Superior temporal gyrus (tissue), 1 donor: ENCODE measurements around the gene DKK1.

ENCODE experiments used
- DNase-seq: peaks from one replicate; pipeline ENCODE4 v3.0.0-alpha.2; 2016; ENCODE audit errors: extremely low spot score

Gene DKK1, protein sequence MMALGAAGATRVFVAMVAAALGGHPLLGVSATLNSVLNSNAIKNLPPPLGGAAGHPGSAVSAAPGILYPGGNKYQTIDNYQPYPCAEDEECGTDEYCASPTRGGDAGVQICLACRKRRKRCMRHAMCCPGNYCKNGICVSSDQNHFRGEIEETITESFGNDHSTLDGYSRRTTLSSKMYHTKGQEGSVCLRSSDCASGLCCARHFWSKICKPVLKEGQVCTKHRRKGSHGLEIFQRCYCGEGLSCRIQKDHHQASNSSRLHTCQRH

DNA sequence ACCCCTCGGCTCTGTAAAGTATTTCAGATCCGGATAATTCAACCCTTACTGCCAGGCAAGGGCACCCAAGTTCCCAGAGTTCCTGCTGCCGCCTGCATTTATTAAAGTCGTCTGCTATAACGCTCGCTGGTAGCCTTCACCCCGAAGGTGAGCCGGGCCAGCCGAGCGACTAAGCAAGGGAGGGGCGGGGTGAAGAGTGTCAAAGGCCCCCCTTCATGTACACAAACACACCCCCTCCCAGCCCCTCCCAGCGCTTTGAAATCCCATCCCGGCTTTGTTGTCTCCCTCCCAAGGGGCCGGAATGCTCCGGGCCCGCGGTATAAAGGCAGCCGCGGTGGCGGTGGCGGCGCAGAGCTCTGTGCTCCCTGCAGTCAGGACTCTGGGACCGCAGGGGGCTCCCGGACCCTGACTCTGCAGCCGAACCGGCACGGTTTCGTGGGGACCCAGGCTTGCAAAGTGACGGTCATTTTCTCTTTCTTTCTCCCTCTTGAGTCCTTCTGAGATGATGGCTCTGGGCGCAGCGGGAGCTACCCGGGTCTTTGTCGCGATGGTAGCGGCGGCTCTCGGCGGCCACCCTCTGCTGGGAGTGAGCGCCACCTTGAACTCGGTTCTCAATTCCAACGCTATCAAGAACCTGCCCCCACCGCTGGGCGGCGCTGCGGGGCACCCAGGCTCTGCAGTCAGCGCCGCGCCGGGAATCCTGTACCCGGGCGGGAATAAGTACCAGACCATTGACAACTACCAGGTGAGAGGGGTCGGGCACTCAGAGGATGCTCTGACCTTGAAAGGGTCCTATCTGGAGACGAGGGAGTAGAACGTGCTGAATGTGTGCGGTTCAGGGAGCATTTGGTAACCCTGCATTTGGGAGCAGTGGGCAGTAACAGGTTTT, at the start of gene DKK1:
DKK1 (plus strand) TSS at position 349 of the 889 bp plus-strand sequence; CDS start at position 503, 154 bp downstream.
- peak; percentile 49 for DNase-seq

DNA sequence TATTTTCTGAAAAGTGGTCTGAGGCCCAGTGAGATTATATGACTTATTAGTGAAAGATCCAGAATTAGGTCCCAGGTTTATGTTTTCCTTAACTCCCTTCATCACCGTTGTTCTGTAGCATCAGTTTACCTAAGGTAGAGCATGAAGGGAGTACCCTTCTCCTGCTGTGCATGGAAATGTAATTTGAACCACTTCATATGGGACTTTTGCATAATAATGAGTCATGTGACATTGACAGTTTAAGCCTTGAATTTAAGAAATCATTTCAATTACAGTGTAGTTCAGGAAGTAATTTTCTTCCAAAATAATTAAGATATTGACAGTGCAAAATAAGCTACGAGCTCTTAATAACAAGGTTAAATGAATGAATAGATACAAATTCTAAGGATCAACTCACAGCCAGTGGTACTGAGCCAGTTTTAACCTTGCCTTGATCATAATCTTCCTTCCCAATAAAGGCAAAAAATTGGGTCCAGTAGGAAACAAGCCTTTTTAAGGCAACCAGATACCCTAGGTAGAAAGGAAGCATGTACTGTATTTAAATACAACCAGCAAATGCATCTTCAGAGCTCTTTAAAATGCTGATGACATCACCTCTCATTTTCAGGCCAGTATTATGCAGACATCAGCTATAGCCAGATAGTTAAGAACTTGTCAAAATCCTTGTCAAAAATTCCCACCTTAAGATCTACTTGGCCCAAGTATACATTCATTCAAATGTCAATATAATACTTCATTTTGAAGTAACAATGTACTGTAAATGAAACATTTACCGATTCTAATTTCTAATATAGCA, 48.8 kb upstream of the DKK1 start:
- no peak for DNase-seq

DNA sequence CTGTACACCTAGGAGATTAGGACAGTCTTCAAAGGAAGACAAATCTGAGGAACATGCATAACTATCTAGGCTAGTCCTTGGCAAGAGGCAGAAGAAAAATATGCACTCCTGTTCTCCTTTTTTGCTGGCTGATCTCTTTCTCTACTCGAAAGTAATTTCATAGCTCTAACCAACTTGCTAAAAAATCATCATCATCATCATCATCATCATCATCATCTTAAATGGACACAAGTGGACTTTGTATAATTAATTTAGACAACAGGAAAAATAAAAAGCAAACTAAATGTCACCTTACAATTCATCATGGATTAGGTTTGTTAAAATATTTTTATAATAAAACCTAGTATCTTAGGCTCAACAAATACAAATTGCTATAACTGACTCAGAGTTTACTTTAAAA, 47.2 kb upstream of the DKK1 start:
- DNase-seq: no peak

DNA sequence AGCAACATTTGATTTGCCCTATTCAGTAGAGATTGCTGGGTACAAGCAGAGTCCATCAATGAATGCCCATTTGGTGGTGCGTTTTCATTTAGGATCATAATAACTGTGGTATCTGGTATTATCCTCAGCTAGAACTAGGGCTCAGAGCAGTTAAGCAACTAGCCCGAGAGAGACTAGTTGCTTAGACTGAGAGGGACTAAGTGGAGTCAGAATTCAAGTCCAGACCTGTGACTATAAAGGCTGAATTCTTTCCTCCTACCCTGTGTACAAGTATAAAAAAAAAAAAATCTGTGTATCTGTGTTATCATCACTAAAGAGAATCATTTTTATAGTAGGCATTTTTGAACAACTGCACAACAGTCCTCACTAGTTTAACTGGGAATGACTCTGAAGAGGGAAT, 45.3 kb upstream of the DKK1 start:
- no peak for DNase-seq

DNA sequence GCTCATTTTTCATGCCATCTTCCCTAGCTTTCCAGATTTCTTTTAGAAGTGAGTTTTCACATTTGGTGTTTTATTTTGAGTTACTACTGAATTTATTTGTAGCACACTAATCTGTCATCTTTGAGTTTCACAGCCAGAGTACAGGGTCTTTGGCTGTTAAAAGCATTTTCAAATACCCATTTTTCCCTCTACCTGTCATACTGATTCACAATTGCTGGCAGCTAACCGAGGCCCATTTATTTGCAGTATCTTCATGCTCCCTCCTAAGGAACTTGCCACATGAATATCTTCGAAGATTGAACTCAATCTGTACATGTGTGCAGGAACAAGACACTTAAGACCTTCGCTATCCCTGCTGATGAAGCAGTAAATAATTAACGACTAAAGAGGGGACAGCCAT, 44.8 kb upstream of the DKK1 start:
- no peak for DNase-seq

DNA sequence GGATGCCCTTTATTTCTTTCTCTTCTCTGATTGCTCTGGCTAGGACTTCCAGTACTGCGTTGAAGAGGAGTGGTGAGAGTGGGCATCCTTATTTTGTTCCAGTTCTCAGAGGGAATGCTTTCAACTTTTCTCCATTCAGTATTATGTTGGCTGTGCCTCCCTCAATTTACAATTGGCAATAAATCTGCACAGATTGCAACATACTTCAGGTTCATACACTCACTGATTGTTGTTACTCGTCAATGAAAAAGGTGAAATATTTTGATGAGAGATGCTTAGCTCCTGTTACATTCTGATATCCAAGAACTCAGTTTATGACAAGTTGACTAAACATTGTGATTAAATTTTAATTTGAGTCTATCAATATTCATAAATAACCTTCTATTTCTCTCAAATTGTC, 37.9 kb upstream of the DKK1 start:
- DNase-seq: no peak

DNA sequence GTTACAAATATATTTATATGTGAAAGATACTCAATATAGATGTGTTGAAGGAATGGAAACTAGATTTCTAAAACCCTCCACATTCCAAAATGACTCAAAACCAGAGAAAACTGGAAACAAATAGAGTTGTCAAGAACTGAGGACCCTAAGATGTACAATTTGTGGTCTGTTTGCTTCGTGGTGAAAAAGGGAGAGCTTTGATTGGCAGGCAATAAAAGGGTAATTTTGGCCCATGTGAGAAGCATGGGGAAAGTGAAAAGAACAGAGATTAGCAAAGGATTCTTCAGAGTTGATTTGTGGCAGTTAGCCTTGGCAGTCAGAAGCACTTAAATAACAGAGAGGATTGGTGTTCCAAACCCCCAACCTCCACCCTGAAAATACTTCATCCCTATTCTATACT, 37.1 kb upstream of the DKK1 start:
- DNase-seq: no peak

DNA sequence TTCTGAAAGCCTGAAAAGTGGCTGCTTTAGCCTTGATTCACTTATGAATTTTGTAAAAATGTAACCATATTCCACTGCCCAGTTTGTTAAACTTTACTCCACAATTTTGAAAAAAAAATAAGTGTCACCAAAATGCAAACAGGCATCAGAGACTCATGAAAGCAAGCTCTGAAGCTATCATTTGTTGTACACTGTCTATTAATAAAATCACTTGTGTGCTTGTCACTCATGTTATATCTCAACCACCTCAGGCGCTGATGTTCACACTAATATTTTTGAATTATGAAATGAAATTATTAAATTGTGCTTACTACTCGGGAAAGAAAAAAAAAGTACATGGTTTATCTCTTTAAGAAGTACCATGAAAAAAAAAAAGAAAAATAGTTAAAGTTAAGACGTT, 34.5 kb upstream of the DKK1 start:
- no peak for DNase-seq

DNA sequence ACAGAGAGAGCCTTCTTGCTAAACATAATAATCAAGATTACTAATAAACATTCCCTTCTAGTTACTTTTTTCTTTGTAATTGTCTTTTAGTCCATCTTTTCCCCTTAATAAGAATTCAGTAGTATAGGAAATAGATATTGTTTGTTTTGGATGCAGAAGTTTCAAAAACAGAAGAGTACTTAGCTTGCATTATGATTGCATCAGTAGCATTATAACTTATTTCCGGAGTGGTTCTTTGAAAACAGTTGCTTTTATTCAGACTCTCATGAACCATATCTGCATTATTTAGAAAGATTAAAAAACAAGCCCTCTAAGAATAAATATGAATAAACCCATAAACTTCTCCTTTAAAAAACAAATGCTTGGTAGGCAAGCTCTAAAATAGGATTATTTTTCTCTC, 34.0 kb upstream of the DKK1 start:
- no peak for DNase-seq

DNA sequence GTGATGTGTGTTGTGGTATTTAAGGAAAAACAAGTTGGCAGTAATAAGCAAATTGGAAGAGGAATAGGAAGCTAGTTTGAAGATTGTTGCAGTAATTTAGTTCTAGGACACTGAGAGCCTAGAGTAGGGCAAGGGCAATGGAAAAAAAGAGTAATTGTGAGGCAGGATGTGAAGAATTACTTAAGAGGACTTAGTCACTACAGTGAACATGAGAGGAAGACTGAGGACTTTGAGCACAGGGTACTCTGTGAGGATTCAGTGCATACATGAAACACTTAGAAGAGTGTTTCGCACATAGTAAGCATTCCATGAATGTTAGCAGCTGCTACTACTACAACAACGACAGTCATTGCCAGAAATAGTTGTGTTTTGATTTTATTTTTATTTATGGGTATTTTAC, 30.9 kb upstream of the DKK1 start:
- no peak for DNase-seq

DNA sequence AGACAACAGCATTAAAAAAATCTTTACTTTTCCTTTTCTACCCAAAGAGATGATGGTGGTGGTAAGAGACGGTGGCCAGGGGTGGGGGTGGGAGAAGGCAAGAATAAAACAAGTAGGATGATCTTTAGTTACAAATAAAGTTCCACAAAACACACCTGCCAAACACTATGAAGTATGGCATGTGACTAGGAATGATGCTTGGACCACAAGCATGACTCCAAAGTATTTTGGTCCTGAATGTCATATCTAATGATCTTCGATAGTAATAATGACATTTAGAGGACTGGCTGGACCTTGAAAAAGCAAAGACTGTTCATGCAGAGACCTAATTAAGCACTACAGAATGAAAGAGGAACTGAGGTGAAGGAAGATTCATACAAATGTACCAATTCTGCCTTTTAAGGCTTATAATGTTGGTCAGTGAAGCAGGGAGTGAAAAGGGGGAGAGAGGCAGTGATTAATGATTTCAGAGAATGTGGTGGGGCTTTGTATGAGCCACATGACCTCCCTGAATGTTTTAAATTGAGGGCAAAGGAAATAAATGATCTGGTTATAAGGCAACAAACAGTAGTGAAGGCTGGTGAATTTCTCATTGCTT, 29.6 kb upstream of the DKK1 start:
- DNase-seq: no peak

DNA sequence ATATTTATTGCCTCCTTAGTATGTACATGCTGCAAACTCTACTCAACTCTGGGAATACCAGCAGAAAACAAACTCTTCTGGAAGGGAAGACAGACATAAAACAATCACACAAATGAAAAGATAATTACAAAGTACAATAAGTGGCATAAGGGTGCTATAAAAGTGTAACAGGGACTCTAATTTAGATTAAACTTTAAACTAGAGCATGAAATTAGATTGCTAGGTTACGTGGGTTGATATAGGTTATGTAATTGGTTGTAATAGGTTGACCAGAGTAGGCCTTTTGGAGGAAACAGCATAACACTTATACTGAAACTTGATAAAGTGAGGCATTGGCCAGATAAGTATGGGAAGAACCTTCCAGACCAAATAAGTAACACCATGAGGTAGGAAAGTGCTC, 26.2 kb upstream of the DKK1 start:
- no peak for DNase-seq

DNA sequence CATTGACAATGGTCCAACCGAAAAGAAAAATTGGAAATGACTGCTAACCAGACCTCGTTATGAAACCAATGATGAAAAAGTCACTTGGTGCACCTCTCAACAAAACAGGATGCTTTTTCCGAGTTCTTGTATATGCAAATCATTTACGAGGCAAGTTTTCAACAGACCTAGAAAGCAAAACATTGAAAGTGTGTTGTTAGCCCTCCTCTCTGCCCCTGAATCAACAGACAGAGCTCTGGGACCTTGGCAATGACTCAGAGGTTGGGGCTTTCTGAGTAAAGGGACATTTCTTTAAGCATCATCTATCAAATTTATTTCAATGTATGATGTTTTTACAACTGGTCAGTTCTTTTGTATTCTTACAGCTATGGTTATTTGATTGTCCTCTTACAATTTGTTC, 16.3 kb upstream of the DKK1 start:
- no peak for DNase-seq

DNA sequence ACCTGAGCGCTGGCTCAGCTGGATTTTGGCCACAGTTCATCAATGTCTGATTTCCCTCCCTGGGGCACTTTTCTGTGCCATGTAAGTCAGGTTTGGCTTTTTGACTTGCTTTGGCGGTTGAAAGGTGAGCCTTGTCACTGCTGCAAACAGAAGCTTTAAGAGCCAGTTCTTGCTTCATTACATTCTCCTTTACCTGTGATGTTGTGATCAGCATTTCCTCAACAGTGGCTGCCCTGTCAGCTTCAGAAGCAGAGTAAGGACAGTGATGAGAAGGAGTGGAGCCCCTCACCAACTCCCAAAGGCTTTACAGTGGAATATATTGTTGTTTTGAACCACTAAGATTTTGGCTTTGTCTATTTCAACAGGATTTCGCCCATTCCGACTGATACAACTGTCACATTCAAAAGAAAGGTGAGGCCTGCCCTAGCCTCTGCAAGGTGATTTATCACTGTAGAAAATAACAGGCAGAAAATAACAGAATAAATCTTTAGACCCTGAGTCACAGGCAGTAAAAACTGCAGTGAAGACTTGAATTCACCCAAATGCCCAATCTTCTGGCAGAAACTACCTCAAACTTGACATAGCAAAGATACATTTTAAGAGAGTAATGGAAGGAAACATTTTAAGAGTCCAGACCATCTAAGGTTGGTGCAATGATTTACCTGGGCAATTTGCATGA, 13.3 kb upstream of the DKK1 start:
- no peak for DNase-seq

DNA sequence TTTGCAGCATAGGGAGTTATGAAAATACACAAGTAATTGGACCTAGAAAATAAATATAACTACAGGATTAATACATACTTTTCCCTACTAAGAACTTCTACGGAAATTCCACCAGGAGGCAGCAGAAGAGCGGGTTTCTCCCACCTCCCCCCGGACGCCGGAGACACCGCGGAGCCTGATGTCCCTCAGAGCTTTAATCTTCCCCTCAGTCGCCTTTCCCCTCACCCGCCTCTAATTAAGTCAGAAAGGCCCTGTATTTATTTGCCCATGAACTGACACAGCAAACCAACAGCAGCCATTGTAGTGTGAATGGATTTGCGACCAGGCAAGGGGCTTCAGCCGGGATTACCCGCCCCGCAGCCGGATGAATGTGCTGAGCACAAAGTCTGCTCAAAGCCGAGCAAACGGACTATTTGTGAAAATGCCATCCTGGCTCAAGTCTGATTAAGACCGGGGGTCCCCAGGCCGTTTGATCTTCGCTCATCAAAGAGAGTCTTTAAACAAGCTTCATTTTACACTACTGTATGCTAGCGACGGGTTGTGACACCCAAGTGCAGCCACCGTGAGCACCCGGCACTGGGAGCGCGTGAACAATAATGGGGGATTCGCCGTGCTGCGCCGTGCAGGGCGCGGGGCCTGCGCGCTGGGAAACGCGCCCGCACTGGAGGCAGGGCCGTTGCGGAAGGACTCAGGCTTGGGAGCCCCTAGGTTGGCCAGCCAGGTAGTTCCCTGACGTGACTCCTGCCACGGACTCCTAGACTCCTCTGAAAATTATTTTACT, 5.6 kb upstream of the DKK1 start:
- DNase-seq: peak; percentile 76

DNA sequence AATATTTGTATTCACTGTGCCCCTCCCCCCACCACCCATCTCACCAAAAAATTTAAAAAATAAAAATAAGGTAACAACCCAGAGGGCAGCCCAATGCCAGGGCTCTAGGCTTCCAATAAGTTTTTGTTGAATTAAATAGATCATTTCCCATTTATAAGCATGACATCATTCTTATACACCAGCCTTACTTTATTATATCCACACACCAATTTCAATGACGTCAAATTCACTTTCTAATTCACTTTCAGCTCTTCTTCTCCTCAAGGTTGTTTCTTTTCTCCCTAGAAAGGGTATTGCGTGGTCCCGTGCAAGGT, 1.2 kb upstream of the DKK1 start:
- DNase-seq: no peak

DNA sequence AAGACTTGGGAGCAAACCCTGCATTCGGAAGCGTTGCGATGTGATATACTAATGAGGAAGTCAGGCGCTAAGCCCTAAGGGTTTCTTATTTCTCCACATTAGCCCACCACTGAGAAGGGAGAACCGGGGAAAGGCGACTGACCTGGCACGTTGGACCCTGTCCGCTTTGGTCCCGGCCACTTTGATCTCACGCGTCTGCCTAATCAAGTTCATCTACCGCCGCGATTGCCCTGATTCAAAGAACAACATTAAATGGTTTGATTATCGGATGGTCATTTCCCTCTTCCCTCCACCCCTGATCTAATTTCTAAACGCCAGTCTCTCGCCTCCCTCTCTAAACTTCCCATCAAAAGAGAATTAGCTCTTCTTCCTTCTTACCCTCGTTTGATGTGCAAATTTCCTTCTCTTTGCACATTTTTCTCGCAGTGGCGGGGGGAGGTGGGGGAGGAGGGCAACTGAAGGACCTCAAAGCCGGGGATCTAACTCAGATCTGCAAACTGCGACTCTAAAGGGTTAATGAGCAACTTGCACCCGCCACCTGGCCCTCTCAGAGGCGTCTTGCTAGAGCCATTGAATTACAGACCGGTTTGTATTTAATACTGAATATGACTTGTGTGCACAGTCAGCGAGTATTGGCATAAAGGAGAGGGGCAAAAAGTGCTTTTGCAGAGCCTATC, 687 bp upstream of the DKK1 start:
- DNase-seq: no peak

DNA sequence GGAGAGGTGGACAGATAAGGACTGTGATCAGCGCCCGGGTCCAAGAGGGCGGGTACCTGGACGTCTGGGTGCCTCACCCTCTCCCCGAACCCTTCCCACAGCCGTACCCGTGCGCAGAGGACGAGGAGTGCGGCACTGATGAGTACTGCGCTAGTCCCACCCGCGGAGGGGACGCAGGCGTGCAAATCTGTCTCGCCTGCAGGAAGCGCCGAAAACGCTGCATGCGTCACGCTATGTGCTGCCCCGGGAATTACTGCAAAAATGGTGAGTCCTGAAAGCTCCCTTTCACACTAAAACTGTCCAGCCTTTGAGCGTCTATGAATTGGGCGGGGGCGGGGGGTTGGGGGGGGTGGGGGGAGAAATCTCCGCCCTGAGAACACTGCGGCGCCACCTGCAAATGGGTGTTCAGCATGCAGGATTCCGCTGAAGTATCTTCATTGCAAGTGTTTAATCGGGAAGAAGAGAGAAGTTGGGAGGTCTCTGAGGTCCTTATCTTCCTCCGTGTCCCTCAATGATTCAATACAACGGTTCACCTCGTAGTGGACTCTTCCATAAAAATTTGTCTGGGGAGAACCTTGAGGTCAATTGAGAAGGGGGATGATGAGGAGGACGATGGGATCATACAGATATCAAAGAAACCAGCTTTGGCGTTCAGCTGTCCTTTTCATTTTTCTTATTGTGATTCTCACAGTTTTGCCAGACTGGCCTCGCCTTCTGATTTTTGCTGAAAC, 906 bp downstream of the DKK1 start:
- no peak for DNase-seq

DNA sequence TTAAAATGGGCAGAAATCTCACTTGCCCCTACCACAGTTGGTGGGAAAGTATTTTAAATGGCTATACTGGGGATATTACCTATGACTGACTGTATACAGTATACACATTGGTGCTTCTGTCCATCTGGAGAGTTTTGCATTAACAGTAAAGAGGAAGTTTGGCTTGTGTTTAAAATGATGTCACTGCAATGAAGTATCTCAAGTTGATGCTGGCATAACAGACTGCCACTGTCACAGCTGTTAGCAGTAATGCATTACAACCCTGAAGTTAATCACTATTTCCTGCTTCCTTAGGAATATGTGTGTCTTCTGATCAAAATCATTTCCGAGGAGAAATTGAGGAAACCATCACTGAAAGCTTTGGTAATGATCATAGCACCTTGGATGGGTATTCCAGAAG, 1.9 kb downstream of the DKK1 start:
- no peak for DNase-seq

DNA sequence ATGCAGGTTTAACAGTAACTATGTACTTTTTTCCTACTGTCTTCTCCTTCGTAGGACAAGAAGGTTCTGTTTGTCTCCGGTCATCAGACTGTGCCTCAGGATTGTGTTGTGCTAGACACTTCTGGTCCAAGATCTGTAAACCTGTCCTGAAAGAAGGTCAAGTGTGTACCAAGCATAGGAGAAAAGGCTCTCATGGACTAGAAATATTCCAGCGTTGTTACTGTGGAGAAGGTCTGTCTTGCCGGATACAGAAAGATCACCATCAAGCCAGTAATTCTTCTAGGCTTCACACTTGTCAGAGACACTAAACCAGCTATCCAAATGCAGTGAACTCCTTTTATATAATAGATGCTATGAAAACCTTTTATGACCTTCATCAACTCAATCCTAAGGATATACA, 2.4 kb downstream of the DKK1 start:
- DNase-seq: no peak
